Mesenchymal stem cell (in vitro differentiated cells and primary cell): ENCODE data around the gene PFDN5.

ENCODE experiments used
- DNase-seq: peaks from one replicate; pipeline ENCODE4 v3.0.0-alpha.2; 2013
- H2AFZ ChIP-seq: one replicate; pipeline ENCODE4 v1.6.1; 2013; ENCODE audit warnings: low read depth, mild to moderate bottlenecking, control low read depth, inconsistent platforms, low read length, moderate library complexity
- H2AK5ac ChIP-seq: 2 replicates; pipeline ENCODE4 v1.6.1; 2013; ENCODE audit warnings: low read length, moderate library complexity, mild to moderate bottlenecking, inconsistent platforms; ENCODE audit not compliant: severe bottlenecking
- H2BK120ac ChIP-seq: one replicate; pipeline ENCODE4 v1.6.1; 2013; ENCODE audit warnings: low read depth, mild to moderate bottlenecking, inconsistent platforms, low read length, moderate library complexity
- H2BK12ac ChIP-seq, 2 experiments: one replicate each; pipeline ENCODE4 v1.6.1; 2013; ENCODE audit warnings: inconsistent platforms in 2 of 2, low read length in 2 of 2, mild to moderate bottlenecking in 2 of 2, moderate library complexity in 2 of 2, control low read depth in 1 of 2
- H2BK15ac ChIP-seq: one replicate; pipeline ENCODE4 v1.6.1; 2013; ENCODE audit warnings: mild to moderate bottlenecking, low read depth, inconsistent platforms; ENCODE audit not compliant: poor library complexity, severe bottlenecking
- H2BK5ac ChIP-seq: 2 replicates; pipeline ENCODE4 v1.6.1; 2013; ENCODE audit warnings: low read depth, mild to moderate bottlenecking, low read length, control low read depth, inconsistent platforms; ENCODE audit not compliant: poor library complexity, severe bottlenecking
- H3K14ac ChIP-seq, 2 experiments: one replicate each; pipeline ENCODE4 v1.6.1; 2013; ENCODE audit warnings: inconsistent platforms in 2 of 2, low read length in 2 of 2, control low read depth in 1 of 2, mild to moderate bottlenecking in 1 of 2, moderate library complexity in 1 of 2
- H3K18ac ChIP-seq, 2 experiments: one replicate each; pipeline ENCODE4 v1.6.1; 2013; ENCODE audit warnings: inconsistent platforms in 2 of 2, low read length in 2 of 2, control low read depth in 1 of 2, low read depth in 1 of 2, mild to moderate bottlenecking in 1 of 2
- H3K23ac ChIP-seq, 2 experiments: one replicate each; pipeline ENCODE4 v1.6.1; 2013; ENCODE audit warnings: inconsistent platforms in 2 of 2, low read length in 2 of 2, mild to moderate bottlenecking in 2 of 2, moderate library complexity in 2 of 2, control low read depth in 1 of 2
- H3K27ac ChIP-seq: 2 replicates; pipeline ENCODE4 v1.5.1; 2013; ENCODE audit warnings: mild to moderate bottlenecking, moderate library complexity, low read length, control low read depth, inconsistent platforms; ENCODE audit not compliant: poor library complexity, severe bottlenecking
- H3K27me3 ChIP-seq, 2 experiments: 2 replicates each; pipeline versions ENCODE4 v1.6.1 to v1.7.0; 2013; ENCODE audit warnings: low read length in 2 of 2, mild to moderate bottlenecking in 2 of 2, moderate library complexity in 2 of 2, control low read depth in 1 of 2, inconsistent platforms in 1 of 2; ENCODE audit not compliant: control insufficient read depth in 1 of 2, insufficient read depth in 1 of 2
- H3K36me3 ChIP-seq, 2 experiments: 2 replicates each; pipeline versions ENCODE4 v1.6.1 to v1.7.0; 2013; ENCODE audit warnings: low read length in 2 of 2, control low read depth in 1 of 2, inconsistent platforms in 1 of 2, low read depth in 1 of 2, mild to moderate bottlenecking in 1 of 2; ENCODE audit not compliant: insufficient read depth in 2 of 2, control insufficient read depth in 1 of 2
- H3K4ac ChIP-seq, 2 experiments: one replicate each; pipeline ENCODE4 v1.6.1; 2013; ENCODE audit warnings: inconsistent platforms in 2 of 2, low read length in 2 of 2, mild to moderate bottlenecking in 2 of 2, moderate library complexity in 2 of 2, control low read depth in 1 of 2, low read depth in 1 of 2
- H3K4me1 ChIP-seq: 2 replicates; pipeline ENCODE4 v1.6.1; 2013; ENCODE audit warnings: low read depth, low read length, control low read depth; ENCODE audit not compliant: control insufficient read depth, insufficient read depth
- H3K4me2 ChIP-seq: 2 replicates; pipeline ENCODE4 v1.6.1; 2013; ENCODE audit warnings: low read length, mild to moderate bottlenecking, inconsistent platforms; ENCODE audit not compliant: poor library complexity, severe bottlenecking
- H3K4me3 ChIP-seq, 2 experiments: 2 replicates each; pipeline versions ENCODE4 v1.5.1 to v1.7.0; 2013; ENCODE audit warnings: low read length in 2 of 2, mild to moderate bottlenecking in 2 of 2, control low read depth in 1 of 2, low read depth in 1 of 2; ENCODE audit not compliant: insufficient read depth in 1 of 2
- H3K79me1 ChIP-seq: replicated peaks from 2 replicates; pipeline ENCODE4 v1.6.1; 2013; ENCODE audit warnings: mild to moderate bottlenecking, control low read depth, low read length, inconsistent platforms; ENCODE audit not compliant: poor library complexity, severe bottlenecking
- H3K9ac ChIP-seq: 2 replicates; pipeline ENCODE4 v1.7.0; 2013; ENCODE audit warnings: mild to moderate bottlenecking, low read length, moderate library complexity
- H3K9me3 ChIP-seq: 2 replicates; pipeline ENCODE4 v1.7.0; 2013; ENCODE audit warnings: mild to moderate bottlenecking, low read length; ENCODE audit not compliant: control insufficient read depth
- H4K8ac ChIP-seq: one replicate; pipeline ENCODE4 v1.6.1; 2013; ENCODE audit warnings: inconsistent platforms, mild to moderate bottlenecking, low read length, moderate library complexity
- H4K91ac ChIP-seq: one replicate; pipeline ENCODE4 v1.6.1; 2013; ENCODE audit warnings: mild to moderate bottlenecking, low read length, inconsistent platforms
- WGBS: methylation state at CpG from one replicate; pipeline ENCODE4 v1.1.7; 2013; ENCODE audit warnings: mixed read lengths; 5-methylcytosine and 5-hydroxymethylcytosine counted together

Gene PFDN5

GRCh38 chr12:53324779-53325510 lies 29.6 kb downstream of the PFDN5 start:
- Histone ChIP-seq H3K9ac (peak overlapping the region; percentile 94), H3K4me2 (peak overlapping the region; percentile 85), H3K14ac (no peak overlapping the region), H3K4ac (peak overlapping the region in 1 of 2 experiments; percentile 86), H3K9me3 (no peaks in the 10 kb centered on the region), H4K91ac (peak overlapping the region; percentile 20), H3K79me1 (peaks cover 9% of the 10 kb centered on the region), H4K8ac (peak overlapping the region; percentile 76), H2BK12ac (peak overlapping the region in 1 of 2 experiments; percentile 84), H2AFZ (peak overlapping the region; percentile 91), H3K23ac (no peak overlapping the region), H3K27me3 (peaks cover 12 to 24% of the 10 kb centered on the region in 2 experiments), H3K36me3 (peaks cover 0 to 3% of the 10 kb centered on the region in 2 experiments), H3K27ac (peak overlapping the region; percentile 41), H2AK5ac (no peak overlapping the region), H2BK120ac (peak overlapping the region; percentile 80), H3K4me1 (peaks cover 23% of the 10 kb centered on the region), H3K4me3 (peak overlapping the region; percentile 55 to 79), H3K18ac (peak overlapping the region; percentile 65 to 72), H2BK5ac (no peak overlapping the region), H2BK15ac (peak overlapping the region; percentile 100)
- peak; percentile 90 for DNase-seq
- under 1% methylated on average over 46 of the region's 69 CpGs for WGBS

- Histone ChIP-seq H3K4me1 (peaks cover 20% of the 10 kb centered on the region), H3K18ac (peak overlapping the region; percentile 81), H3K4me2 (peak overlapping the region; percentile 85), H2BK5ac (no peak overlapping the region), H3K9me3 (no peaks in the 10 kb centered on the region), H3K23ac (peak overlapping the region in 1 of 2 experiments; percentile 73), H2BK15ac (peak overlapping the region; percentile 19), H3K4ac (peak overlapping the region; percentile 36 to 79), H3K27me3 (peaks cover 14 to 24% of the 10 kb centered on the region in 2 experiments), H3K9ac (peak overlapping the region; percentile 94), H2AFZ (peak overlapping the region; percentile 56), H3K36me3 (no peaks in the 10 kb centered on the region), H3K27ac (no peak overlapping the region), H3K14ac (peak overlapping the region in 1 of 2 experiments; percentile 75), H2BK120ac (peak overlapping the region; percentile 80), H2BK12ac (peak overlapping the region in 1 of 2 experiments; percentile 40), H2AK5ac (no peak overlapping the region), H3K79me1 (peaks cover 3% of the 10 kb centered on the region), H4K8ac (peak overlapping the region; percentile 84), H3K4me3 (peak overlapping the region; percentile 55 to 79), H4K91ac (no peak overlapping the region)
- WGBS: 2% methylated on average over 47 of the region's 50 CpGs
- DNase-seq: peak; percentile 24
Measured at GRCh38 chr12:53325511-53326061, 30.2 kb downstream of the PFDN5 start.

GRCh38 chr12:53326460-53327185 lies 31.3 kb downstream of the PFDN5 start:
- no peak overlapping the region for H4K91ac ChIP-seq
- H3K4me2 ChIP-seq: no peak overlapping the region
- no peaks in the 10 kb centered on the region for H3K9me3 ChIP-seq
- no peak overlapping the region for H2AK5ac ChIP-seq
- no peak overlapping the region for H3K14ac ChIP-seq
- no peak overlapping the region for H3K4me3 ChIP-seq
- no peak overlapping the region for H2BK5ac ChIP-seq
- H3K36me3 ChIP-seq: no peaks in the 10 kb centered on the region
- no peak overlapping the region for H3K18ac ChIP-seq
- no peaks in the 10 kb centered on the region for H3K79me1 ChIP-seq
- no peak overlapping the region for H3K9ac ChIP-seq
- H3K4me1 ChIP-seq: peaks cover 20% of the 10 kb centered on the region
- no peak overlapping the region for H3K27ac ChIP-seq
- 69% methylated on average over 8 of the region's 8 CpGs for WGBS
- no peak for DNase-seq
- no peak overlapping the region for H3K4ac ChIP-seq
- H2AFZ ChIP-seq: no peak overlapping the region
- H2BK15ac ChIP-seq: no peak overlapping the region
- H2BK120ac ChIP-seq: no peak overlapping the region
- peaks cover 22 to 25% of the 10 kb centered on the region in 2 experiments for H3K27me3 ChIP-seq
- no peak overlapping the region for H2BK12ac ChIP-seq
- H4K8ac ChIP-seq: no peak overlapping the region
- no peak overlapping the region for H3K23ac ChIP-seq
